IMR-90 (cell line): ENCODE data around the gene CAMK2D. TPM values are rescaled to one million over a fixed set of nuclear protein-coding genes. Genes with fewer than 3 reads are reported as not detected.

Experiments
- ATAC-seq: fragments of 200-7000 bp; cut with Tn5 transposase; 2 replicates; pipeline ENCODE4 v1.9.1; 2020; ENCODE audit warnings: low read depth, mild to moderate bottlenecking, moderate library complexity
- BruUV-seq: library from RNA; stranded (reverse); fragments of 400-500 nt; replicated peaks from 2 replicates; lab custom pipeline; 2021; lab: Mats Ljungman, UMichigan
- CTCF ChIA-PET: fragments of 300-600 bp; formaldehyde crosslinking; extraction: SDS; loops from one replicate; lab custom pipeline; 2021; ENCODE audit warnings: antibody characterized with exemption; lab: Yijun Ruan, JAX
- POLR2A ChIA-PET: fragments of 300-600 bp; sonication (Branson Sonifier 250); formaldehyde crosslinking; loops from one replicate; lab custom pipeline; 2022; ENCODE audit warnings: antibody characterized with exemption; ENCODE audit not compliant: unreplicated experiment; lab: Charles Lee
- DNase-seq: peaks from one replicate; pipeline ENCODE4 v3.0.0; 2013
- H2AFZ ChIP-seq: replicated peaks from 2 replicates; pipeline ENCODE3; 2013; ENCODE audit warnings: low read length, mild to moderate bottlenecking; ENCODE audit not compliant: poor library complexity
- H2AK5ac ChIP-seq: 2 replicates; pipeline ENCODE4 v1.6.1; 2013; ENCODE audit warnings: low read depth, low read length, inconsistent platforms
- H2AK9ac ChIP-seq: replicated peaks from 2 replicates; pipeline ENCODE3; 2013; ENCODE audit warnings: mild to moderate bottlenecking, low read depth, low read length, moderate library complexity; ENCODE audit not compliant: poor library complexity
- H2BK120ac ChIP-seq: 2 replicates; pipeline ENCODE4 v1.6.1; 2013; ENCODE audit warnings: low read depth, low read length, inconsistent platforms
- H2BK15ac ChIP-seq: 3 replicates; pipeline ENCODE4 v1.6.1; 2013; ENCODE audit warnings: low read depth, low read length, inconsistent platforms
- H2BK20ac ChIP-seq: 2 replicates; pipeline ENCODE4 v1.6.1; 2013; ENCODE audit warnings: low read depth, mild to moderate bottlenecking, inconsistent platforms, low read length, moderate library complexity
- H2BK5ac ChIP-seq: 2 replicates; pipeline ENCODE4 v1.6.1; 2013; ENCODE audit warnings: mild to moderate bottlenecking, low read depth, low read length, inconsistent platforms; ENCODE audit not compliant: poor library complexity, severe bottlenecking
- H3K14ac ChIP-seq: replicated peaks from 2 replicates; pipeline ENCODE4 v1.6.1; 2013; ENCODE audit warnings: low read depth, low read length, inconsistent platforms
- H3K18ac ChIP-seq: 2 replicates; pipeline ENCODE4 v1.6.1; 2013; ENCODE audit warnings: low read depth, low read length, control low read depth
- H3K23ac ChIP-seq: 2 replicates; pipeline ENCODE4 v1.6.1; 2013; ENCODE audit warnings: low read depth, low read length, inconsistent platforms
- H3K27ac ChIP-seq: 2 replicates; pipeline ENCODE4 v1.5.1; 2013; ENCODE audit warnings: mild to moderate bottlenecking, control low read depth, low read length; ENCODE audit not compliant: insufficient read depth
- H3K27me3 ChIP-seq: 2 replicates; pipeline ENCODE4 v1.6.1; 2013; ENCODE audit warnings: low read length; ENCODE audit not compliant: control insufficient read depth, insufficient read depth
- H3K36me3 ChIP-seq: 2 replicates; pipeline ENCODE4 v1.6.1; 2013; ENCODE audit warnings: low read length, mixed read lengths; ENCODE audit not compliant: control insufficient read depth, insufficient read depth
- H3K4ac ChIP-seq: 2 replicates; pipeline ENCODE4 v1.6.1; 2013; ENCODE audit warnings: low read depth, low read length, inconsistent platforms
- H3K4me1 ChIP-seq: 2 replicates; pipeline ENCODE4 v1.6.1; 2013; ENCODE audit warnings: low read length, mixed read lengths; ENCODE audit not compliant: control insufficient read depth, insufficient read depth
- H3K4me2 ChIP-seq: 2 replicates; pipeline ENCODE4 v1.6.1; 2013; ENCODE audit warnings: low read depth, mild to moderate bottlenecking, control low read depth, low read length, moderate library complexity
- H3K4me3 ChIP-seq: 2 replicates; pipeline ENCODE4 v1.5.1; 2013; ENCODE audit warnings: low read depth, mild to moderate bottlenecking, control low read depth, low read length, moderate library complexity; ENCODE audit not compliant: insufficient read depth
- H3K56ac ChIP-seq: 2 replicates; pipeline ENCODE4 v1.6.1; 2013; ENCODE audit warnings: low read length, inconsistent platforms; ENCODE audit not compliant: insufficient read depth; ENCODE audit errors: extremely low read depth
- H3K79me1 ChIP-seq, 2 experiments: 2 replicates each; pipeline ENCODE4 v1.6.1; 2013; ENCODE audit warnings: low read length in 2 of 2, inconsistent platforms in 1 of 2, low read depth in 1 of 2
- H3K9ac ChIP-seq: 2 replicates; pipeline ENCODE4 v1.6.1; 2013; ENCODE audit warnings: low read depth, low read length, control low read depth
- H3K9me1 ChIP-seq: 2 replicates; pipeline ENCODE4 v1.6.1; 2013; ENCODE audit warnings: low read length, inconsistent platforms; ENCODE audit not compliant: insufficient read depth
- H3K9me3 ChIP-seq: 2 replicates; pipeline ENCODE4 v1.6.1; 2013; ENCODE audit warnings: low read length; ENCODE audit not compliant: control insufficient read depth, insufficient read depth
- H4K20me1 ChIP-seq: 2 replicates; pipeline ENCODE4 v1.6.1; 2013; ENCODE audit warnings: low read length, inconsistent platforms; ENCODE audit not compliant: insufficient read depth
- H4K5ac ChIP-seq: 2 replicates; pipeline ENCODE4 v1.6.1; 2013; ENCODE audit warnings: mild to moderate bottlenecking, low read depth, low read length, control low read depth
- H4K8ac ChIP-seq, 2 experiments: 2 replicates each; pipeline ENCODE4 v1.6.1; 2013; ENCODE audit warnings: low read depth in 2 of 2, low read length in 2 of 2, control low read depth in 1 of 2, inconsistent platforms in 1 of 2
- H4K91ac ChIP-seq: 2 replicates; pipeline ENCODE4 v1.6.1; 2013; ENCODE audit warnings: low read depth, low read length, inconsistent platforms; ENCODE audit not compliant: insufficient read depth
- BHLHE40 ChIP-seq: fragments of 150-350 bp; IDR thresholded peaks from 2 replicates; pipeline ENCODE4 v1.6.1; 2016; ENCODE audit warnings: mild to moderate bottlenecking, low read depth, low read length
- CEBPB ChIP-seq: IDR thresholded peaks from 2 replicates; pipeline ENCODE4 v1.6.1; 2012; ENCODE audit warnings: low read depth, low read length, improper control_type of control experiment
- CHD1 ChIP-seq: IDR thresholded peaks from 2 replicates; pipeline ENCODE4 v1.6.1; 2012; ENCODE audit warnings: low read depth, low read length, improper control_type of control experiment
- CTCF ChIP-seq: conservative IDR thresholded peaks from 2 replicates; pipeline ENCODE4 v1.5.1; 2012; ENCODE audit warnings: mild to moderate bottlenecking, low read depth, low read length, improper control_type of control experiment
- ELK1 ChIP-seq: fragments of 150-350 bp; IDR thresholded peaks from 2 replicates; pipeline ENCODE4 v1.6.1; 2016; ENCODE audit warnings: low read depth, mild to moderate bottlenecking, low read length, moderate library complexity, borderline replicate concordance
- FOS ChIP-seq: fragments of 150-350 bp; IDR thresholded peaks from 2 replicates; pipeline ENCODE4 v1.6.1; 2016; ENCODE audit warnings: low read depth, low read length
- MAFK ChIP-seq: IDR thresholded peaks from 2 replicates; pipeline ENCODE4 v1.6.1; 2012; ENCODE audit warnings: low read depth, low read length, improper control_type of control experiment
- MAZ ChIP-seq: IDR thresholded peaks from 2 replicates; pipeline ENCODE4 v1.6.1; 2012; ENCODE audit warnings: low read depth, mild to moderate bottlenecking, low read length, improper control_type of control experiment, moderate library complexity, borderline replicate concordance
- MXI1 ChIP-seq: IDR thresholded peaks from 2 replicates; pipeline ENCODE4 v1.6.1; 2012; ENCODE audit warnings: low read depth, mild to moderate bottlenecking, low read length, moderate library complexity, borderline replicate concordance
- NFE2L2 ChIP-seq: fragments of 150-350 bp; IDR thresholded peaks from 2 replicates; pipeline ENCODE4 v1.6.1; 2016; ENCODE audit warnings: low read depth, mild to moderate bottlenecking, low read length
- POLR2A ChIP-seq: IDR thresholded peaks from 2 replicates; pipeline ENCODE4 v1.6.1; 2012; ENCODE audit warnings: mild to moderate bottlenecking, low read depth, low read length
- RAD21 ChIP-seq: IDR thresholded peaks from 2 replicates; pipeline ENCODE4 v1.6.1; 2012; ENCODE audit warnings: low read length, improper control_type of control experiment
- RCOR1 ChIP-seq: IDR thresholded peaks from 2 replicates; pipeline ENCODE4 v1.6.1; 2012; ENCODE audit warnings: mild to moderate bottlenecking, low read length, improper control_type of control experiment; ENCODE audit not compliant: insufficient replicate concordance
- RFX5 ChIP-seq: IDR thresholded peaks from 2 replicates; pipeline ENCODE4 v1.8.0; 2012; ENCODE audit warnings: low read depth, mild to moderate bottlenecking, low read length, moderate library complexity
- SMC3 ChIP-seq: fragments of 150-350 bp; IDR thresholded peaks from 2 replicates; pipeline ENCODE4 v1.6.1; 2016; ENCODE audit warnings: low read depth, mild to moderate bottlenecking, antibody characterized with exemption, low read length, moderate library complexity
- USF2 ChIP-seq: fragments of 150-350 bp; IDR thresholded peaks from 2 replicates; pipeline ENCODE4 v1.6.1; 2017; ENCODE audit warnings: mild to moderate bottlenecking, antibody characterized with exemption, low read length, low read depth
- WGBS, 2 experiments: methylation state at CpG; one replicate each; pipeline versions ENCODE4 v1.1.5 to v1.1.7; 2013; ENCODE audit warnings: missing lambda C conversion rate in 2 of 2; ENCODE audit not compliant: insufficient read length in 1 of 2; ENCODE audit errors: extremely low coverage in 2 of 2; 5-methylcytosine and 5-hydroxymethylcytosine counted together
- dilution Hi-C: fragments of 300-500 bp; cut with HindIII; formaldehyde crosslinking; loops from one replicate; pipeline ENCODE4 v1.14.3; 2018; ENCODE audit warnings: low sequenced_read_pairs; ENCODE audit not compliant: unreplicated experiment
- in situ Hi-C: fragments of 300-500 bp; cut with MboI; formaldehyde crosslinking; loops from 3 replicates; pipeline ENCODE4 v1.14.3; 2019; ENCODE audit warnings: low sequenced_read_pairs, inconsistent platforms, mixed read lengths
- intact Hi-C: fragments of 100-400 bp; cut with micrococcal nuclease; formaldehyde crosslinking; loops from 2 replicates; pipeline ENCODE4 v1.10.0; 2022
- polyA plus RNA-seq, 3 experiments: library from polyadenylated mRNA; depleted of rRNA; stranded (reverse); fragments of >200 nt; gene quantifications; 2 replicates each; pipeline ENCODE4 v1.2.3, GENCODE V29; 2012; ENCODE audit warnings: low replicate concordance in 1 of 3
- total RNA-seq: library from RNA; depleted of rRNA; stranded (reverse); fragments of >200 nt; gene quantifications from 2 replicates; pipeline ENCODE4 v1.2.3, GENCODE V29; 2012

The CAMK2D gene
- total and polyA plus RNA-seq, 2 of the 4 experiments (the other 2 are of a cell fraction): 44.6 to 156 TPM

DNA sequence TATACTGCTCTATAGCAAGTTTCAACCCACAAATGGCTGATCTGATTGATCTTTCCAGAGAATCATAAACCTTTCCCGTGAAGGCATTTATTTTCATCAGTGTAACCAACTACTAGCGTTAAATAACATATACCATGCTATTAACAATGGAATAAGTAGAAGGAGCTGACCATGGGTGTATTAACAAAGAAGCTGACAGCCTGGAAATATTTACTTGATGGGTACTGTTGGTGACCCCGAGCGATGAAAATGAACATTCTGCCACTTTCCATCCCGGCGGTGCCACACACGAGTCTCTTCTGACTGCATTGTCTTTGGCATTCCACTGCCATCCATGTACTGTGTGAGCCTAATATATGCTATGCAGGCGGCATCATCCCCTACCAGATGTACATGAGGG lies 304.4 kb downstream of the CAMK2D start:
- Histone ChIP-seq H2AFZ (no peak overlapping the region), H3K36me3 (peaks cover 20% of the 10 kb centered on the region), H3K27ac (no peak overlapping the region), H3K4me2 (no peak overlapping the region), H4K8ac (no peak overlapping the region), H3K9ac (no peak overlapping the region), H3K4ac (no peak overlapping the region), H3K4me1 (peaks cover 5% of the 10 kb centered on the region), H4K5ac (no peak overlapping the region), H2AK9ac (no peak overlapping the region), H2BK5ac (no peak overlapping the region), H3K14ac (no peak overlapping the region), H3K9me3 (no peaks in the 10 kb centered on the region), H3K56ac (no peak overlapping the region), H3K18ac (no peak overlapping the region), H3K9me1 (peaks cover 9% of the 10 kb centered on the region), H2BK20ac (no peak overlapping the region), H3K23ac (no peak overlapping the region), H3K79me1 (peaks cover 3 to 7% of the 10 kb centered on the region in 2 experiments; a peak in 3 of 4 replicates), H4K91ac (no peak overlapping the region), H2BK15ac (no peak overlapping the region), H2BK120ac (no peak overlapping the region), H2AK5ac (no peak overlapping the region), H4K20me1 (no peaks in the 10 kb centered on the region), H3K4me3 (no peak overlapping the region), H3K27me3 (no peaks in the 10 kb centered on the region)
- CTCF ChIA-PET: no interaction called here
- POLR2A ChIA-PET: no interaction called here
- no peak for TF ChIP-seq MAZ
- no peak for TF ChIP-seq MXI1
- no peak for TF ChIP-seq RCOR1
- no peak for TF ChIP-seq MAFK
- TF ChIP-seq ELK1: no peak
- no peak for TF ChIP-seq POLR2A
- no peak for TF ChIP-seq RFX5
- no peak for TF ChIP-seq CTCF
- no peak for TF ChIP-seq FOS
- TF ChIP-seq USF2: no peak
- no peak for TF ChIP-seq BHLHE40
- TF ChIP-seq CEBPB: no peak
- TF ChIP-seq RAD21: no peak
- no peak for TF ChIP-seq CHD1
- no peak for TF ChIP-seq SMC3
- TF ChIP-seq NFE2L2: no peak
- ATAC-seq (no peak), DNase-seq (no peak)
- WGBS, 2 experiments: 80% methylated on average over 1 of the region's 8 CpGs; no CpG with 5 or more reads in 1 of the 2 experiments
- no TSS peak for BruUV-seq
- dilution Hi-C loops: no loop called here
- in situ Hi-C loops: no loop called here
- intact Hi-C loops: no loop called here
